ENCODE data around the gene CNTNAP2.

- TF ChIP-seq, protein P1, sequence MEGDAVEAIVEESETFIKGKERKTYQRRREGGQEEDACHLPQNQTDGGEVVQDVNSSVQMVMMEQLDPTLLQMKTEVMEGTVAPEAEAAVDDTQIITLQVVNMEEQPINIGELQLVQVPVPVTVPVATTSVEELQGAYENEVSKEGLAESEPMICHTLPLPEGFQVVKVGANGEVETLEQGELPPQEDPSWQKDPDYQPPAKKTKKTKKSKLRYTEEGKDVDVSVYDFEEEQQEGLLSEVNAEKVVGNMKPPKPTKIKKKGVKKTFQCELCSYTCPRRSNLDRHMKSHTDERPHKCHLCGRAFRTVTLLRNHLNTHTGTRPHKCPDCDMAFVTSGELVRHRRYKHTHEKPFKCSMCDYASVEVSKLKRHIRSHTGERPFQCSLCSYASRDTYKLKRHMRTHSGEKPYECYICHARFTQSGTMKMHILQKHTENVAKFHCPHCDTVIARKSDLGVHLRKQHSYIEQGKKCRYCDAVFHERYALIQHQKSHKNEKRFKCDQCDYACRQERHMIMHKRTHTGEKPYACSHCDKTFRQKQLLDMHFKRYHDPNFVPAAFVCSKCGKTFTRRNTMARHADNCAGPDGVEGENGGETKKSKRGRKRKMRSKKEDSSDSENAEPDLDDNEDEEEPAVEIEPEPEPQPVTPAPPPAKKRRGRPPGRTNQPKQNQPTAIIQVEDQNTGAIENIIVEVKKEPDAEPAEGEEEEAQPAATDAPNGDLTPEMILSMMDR (IDR thresholded peaks at IDR 0.05): no peak
- no peak for TF ChIP-seq POLR2A (IDR thresholded peaks at IDR 0.05)
Measured at GRCh38 chr7:148303295-148304082, 2186.9 kb downstream of the CNTNAP2 start.
